ENCODE data around the gene NUDCD3.

Gene NUDCD3

DNA sequence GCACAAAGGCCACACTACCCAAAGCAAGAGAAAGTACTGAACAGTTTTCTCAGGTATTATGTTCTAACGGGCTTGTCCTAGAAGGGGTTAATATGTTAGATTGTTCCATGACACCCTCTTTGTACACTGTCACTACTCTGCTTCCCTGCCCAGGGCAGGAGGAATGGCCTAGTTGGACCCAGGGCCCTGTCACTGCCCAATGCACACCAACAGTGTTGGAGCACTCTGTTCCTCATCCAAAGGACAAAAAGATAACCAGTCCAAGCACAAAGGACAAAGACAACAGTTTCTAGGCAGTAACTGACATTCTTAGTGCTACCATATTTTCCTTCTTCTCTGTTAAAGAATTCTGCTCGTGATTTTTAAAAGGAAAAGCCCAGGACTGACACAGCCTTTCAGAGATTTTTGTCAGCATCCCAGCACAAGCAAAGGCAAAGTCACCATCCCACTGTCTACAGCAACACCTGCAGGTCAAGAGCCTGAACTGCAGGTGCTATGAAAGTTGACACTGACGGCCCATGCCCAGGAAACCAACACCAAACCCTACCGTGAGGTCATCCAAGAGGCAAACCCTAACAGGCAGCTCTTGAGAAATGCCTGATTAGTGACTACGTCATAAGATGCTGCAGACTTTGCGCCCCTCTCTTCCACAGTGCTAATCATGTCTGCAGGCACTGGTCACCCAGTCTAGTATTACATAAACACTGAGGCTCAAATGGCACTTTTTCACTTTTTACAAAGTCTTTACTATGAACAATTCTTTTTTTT, 13.2 kb downstream of the NUDCD3 start:
- TF ChIP-seq, protein P1, sequence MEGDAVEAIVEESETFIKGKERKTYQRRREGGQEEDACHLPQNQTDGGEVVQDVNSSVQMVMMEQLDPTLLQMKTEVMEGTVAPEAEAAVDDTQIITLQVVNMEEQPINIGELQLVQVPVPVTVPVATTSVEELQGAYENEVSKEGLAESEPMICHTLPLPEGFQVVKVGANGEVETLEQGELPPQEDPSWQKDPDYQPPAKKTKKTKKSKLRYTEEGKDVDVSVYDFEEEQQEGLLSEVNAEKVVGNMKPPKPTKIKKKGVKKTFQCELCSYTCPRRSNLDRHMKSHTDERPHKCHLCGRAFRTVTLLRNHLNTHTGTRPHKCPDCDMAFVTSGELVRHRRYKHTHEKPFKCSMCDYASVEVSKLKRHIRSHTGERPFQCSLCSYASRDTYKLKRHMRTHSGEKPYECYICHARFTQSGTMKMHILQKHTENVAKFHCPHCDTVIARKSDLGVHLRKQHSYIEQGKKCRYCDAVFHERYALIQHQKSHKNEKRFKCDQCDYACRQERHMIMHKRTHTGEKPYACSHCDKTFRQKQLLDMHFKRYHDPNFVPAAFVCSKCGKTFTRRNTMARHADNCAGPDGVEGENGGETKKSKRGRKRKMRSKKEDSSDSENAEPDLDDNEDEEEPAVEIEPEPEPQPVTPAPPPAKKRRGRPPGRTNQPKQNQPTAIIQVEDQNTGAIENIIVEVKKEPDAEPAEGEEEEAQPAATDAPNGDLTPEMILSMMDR (IDR thresholded peaks at IDR 0.05; ENCODE audit: insufficient read depth, low read depth, low read length, missing control alignments) = peak; percentile 99
- DNase-seq (ENCODE audit: low read depth) = peak; percentile 83

DNA sequence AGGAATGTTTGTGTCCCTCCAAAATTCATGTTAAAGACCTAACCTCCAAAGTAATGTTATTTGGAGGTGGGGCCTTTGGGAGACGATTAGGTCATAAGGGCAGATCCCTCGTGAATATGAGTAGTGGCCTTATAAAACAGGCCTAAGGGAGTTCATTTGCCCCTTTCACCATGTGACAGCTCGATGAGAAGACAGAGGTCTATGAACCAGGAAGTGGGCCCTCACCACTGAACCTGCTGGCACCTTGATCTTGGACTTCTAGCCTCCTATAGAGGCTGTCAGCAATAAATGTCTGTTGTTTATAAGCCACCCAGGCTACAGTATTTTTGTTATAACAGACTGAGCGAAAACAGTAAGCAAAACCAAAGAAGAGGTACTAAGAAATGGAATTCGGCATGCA, 14.1 kb downstream of the NUDCD3 start:
- DNase-seq (ENCODE audit: low read depth) = no peak
- H3K4me3 ChIP-seq (ENCODE audit: low read depth, low read length) = no peak overlapping the region
- TF ChIP-seq, protein P1 (IDR thresholded peaks at IDR 0.05; ENCODE audit: insufficient read depth, low read depth, low read length, missing control alignments) = no peak

More for the DNA sequence above, 13.2 kb downstream of the NUDCD3 start:
- H3K4me3 ChIP-seq (ENCODE audit: low read depth, low read length) = no peak overlapping the region

DNA sequence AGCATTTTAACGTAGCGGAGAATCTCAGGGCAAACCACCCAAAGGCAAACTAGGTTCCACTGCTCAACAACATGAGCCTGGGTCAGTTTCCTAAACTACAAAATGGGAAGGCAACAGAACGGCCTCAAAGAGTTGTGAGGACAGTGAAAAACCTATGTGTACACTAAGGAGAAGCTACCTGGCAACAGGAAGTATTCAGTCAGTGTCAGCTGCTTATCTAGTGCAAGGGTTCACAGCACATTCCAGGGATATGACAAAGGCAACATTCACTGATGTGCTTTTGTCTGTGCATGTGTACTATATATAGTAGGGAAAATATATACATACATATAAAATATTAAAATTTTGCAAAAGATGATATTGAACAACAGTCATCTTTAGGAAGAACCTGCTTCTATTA, 17.2 kb downstream of the NUDCD3 start:
- no peak for DNase-seq (ENCODE audit: low read depth)
- TF ChIP-seq, protein P1 (IDR thresholded peaks at IDR 0.05; ENCODE audit: insufficient read depth, low read depth, low read length, missing control alignments) = no peak
- no peak overlapping the region for H3K4me3 ChIP-seq (ENCODE audit: low read depth, low read length)

DNA sequence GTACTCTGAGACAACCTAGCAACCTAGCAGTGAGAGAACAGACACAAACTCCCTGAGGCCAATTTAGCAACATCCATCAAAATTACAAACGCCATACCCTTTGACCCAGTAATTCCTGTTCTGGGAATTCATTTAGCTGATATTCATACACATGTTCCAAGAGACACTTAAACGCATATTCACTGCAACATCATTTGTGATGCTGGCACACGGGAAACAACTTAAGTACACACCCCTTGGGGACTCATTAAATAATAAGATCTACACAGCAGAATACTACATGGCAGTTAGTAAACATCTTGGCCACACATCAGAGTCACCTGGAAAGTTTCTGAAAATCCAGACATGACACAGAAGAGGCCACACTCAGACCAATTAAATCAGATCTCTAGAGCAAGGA, 17.6 kb downstream of the NUDCD3 start:
- H3K4me3 ChIP-seq (ENCODE audit: low read depth, low read length) = no peak overlapping the region
- DNase-seq (ENCODE audit: low read depth) = no peak

DNA sequence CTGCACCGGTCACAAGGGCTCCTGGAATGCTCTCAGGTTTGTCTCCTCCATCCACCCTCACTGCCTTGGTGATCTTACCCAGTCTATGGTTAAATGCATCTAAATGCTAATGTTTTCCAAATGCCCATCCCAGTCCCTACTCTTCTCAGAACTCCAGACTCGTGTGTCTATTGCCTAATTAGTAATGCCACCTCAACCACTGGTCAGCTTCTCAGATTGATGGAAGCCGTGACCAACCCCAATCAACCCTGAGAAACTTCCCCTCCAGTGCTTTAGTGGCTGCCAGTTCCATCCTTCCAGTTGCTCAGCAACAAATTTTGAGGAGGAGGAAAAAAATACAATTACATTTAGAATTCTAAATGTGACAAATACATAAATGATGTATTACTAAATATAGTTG, 18.6 kb downstream of the NUDCD3 start:
- no peak overlapping the region for H3K4me3 ChIP-seq (ENCODE audit: low read depth, low read length)
- no peak for DNase-seq (ENCODE audit: low read depth)
- TF ChIP-seq, protein P1 (IDR thresholded peaks at IDR 0.05; ENCODE audit: insufficient read depth, low read depth, low read length, missing control alignments) = no peak

More for the DNA sequence above, 17.6 kb downstream of the NUDCD3 start:
- TF ChIP-seq, protein P1 (IDR thresholded peaks at IDR 0.05; ENCODE audit: insufficient read depth, low read depth, low read length, missing control alignments) = no peak

DNA sequence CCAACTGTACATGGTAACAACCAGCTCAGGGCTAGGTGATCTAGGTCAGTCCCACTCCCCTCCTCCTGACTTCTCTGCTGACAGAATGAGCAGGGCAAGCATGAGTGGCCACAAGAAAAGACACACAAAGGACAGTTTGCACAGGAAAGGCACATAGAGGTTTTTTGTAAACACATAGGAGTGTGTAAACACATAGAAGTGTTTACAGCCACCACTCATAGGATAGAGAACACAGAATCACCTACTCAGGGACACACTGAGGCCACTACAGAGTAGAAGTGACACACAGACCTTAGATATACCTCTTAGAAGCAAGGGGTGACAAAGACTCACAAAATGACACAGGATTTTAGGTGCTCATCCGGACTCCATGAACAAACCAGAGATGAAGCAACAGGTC, 19.0 kb downstream of the NUDCD3 start:
- DNase-seq (ENCODE audit: low read depth) = no peak
- TF ChIP-seq, protein P1 (IDR thresholded peaks at IDR 0.05; ENCODE audit: insufficient read depth, low read depth, low read length, missing control alignments) = no peak

More for the DNA sequence above, 19.0 kb downstream of the NUDCD3 start:
- no peak overlapping the region for H3K4me3 ChIP-seq (ENCODE audit: low read depth, low read length)
